ELF-1 (cell line): ENCODE measurements around the gene FCHO2.
"Not testable (repeated sequence)": the region's sequence is repeated elsewhere in the genome, so short reads cannot be mapped to it uniquely, and the experiment has no call there.

Experiments
- DNase-seq: peaks from one replicate; pipeline ENCODE4 v3.0.0-alpha.2; 2016; ENCODE audit warnings: low read depth, low spot score

FCHO2 gene

DNA sequence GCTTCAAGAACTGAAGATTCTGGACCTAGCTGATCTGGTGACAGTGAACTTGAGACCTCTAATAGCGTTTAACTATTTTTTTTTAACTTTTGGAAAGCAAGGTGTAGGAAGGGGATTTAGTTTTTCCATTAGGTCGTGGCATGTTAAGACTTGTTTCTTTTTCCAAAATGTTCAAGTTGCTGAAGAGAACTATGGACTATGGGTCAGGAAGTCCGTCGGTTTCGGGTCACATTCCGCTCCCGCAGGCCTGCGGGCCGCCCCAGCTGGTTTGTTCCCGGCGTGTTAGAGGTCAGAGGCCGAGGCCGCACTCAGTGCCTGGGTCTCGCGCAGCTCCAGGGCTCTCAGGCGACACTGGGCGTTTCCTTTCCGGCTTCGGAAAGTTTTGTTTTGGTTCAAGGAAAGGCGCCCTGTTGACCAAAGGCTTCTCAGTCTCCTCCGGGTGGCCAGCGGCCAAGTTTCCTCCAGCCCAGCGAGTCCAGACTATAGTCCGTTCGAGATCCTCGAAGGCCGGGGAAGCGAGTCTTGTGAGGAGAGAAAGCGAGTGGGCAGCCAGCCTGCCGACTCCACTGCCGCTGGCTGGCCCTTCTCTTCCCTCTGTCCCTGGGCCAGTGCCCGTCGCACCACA lies 586 bp upstream of the FCHO2 start:
- DNase-seq, result peak; percentile 84

DNA sequence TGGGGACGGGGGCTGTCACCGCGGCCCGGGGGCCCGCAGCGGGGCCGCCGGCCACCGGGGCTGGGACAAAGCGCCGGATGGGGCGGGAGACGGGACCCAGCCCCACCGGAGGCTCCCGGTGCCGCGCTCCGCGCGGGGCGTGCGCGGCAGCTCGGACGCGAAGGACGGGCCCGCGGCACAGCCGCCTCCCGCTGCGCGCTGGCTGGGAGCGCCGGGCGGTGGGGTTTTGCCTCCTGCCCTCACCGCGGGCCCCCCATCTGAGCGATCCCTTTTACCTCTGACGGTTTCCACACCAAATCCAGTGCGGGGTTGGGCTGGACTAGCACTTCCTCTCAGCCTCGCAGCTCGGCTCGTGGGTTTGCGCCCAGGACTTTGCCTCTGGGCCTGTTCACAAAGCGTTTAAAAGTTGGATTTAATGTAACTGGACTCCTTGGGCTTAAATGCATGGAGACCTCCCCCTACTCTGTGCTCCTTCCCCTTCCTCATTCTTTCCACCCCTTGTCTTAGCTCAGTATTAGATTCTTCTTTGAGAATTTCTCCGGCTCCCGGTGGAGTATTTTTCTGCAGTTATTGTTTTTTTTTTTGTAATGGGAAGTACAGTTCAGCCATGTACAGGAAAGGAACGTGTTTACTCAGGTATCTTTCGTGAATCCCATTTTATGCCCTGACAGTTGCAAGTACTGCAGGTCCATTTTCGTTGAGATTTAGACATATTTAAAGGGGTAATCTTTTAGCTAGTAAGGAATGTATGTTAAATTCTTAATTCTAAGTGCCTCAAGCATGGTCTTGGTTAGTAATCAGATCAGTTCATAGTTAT lies 691 bp downstream of the FCHO2 start:
- DNase-seq, result peak; percentile 70

DNA sequence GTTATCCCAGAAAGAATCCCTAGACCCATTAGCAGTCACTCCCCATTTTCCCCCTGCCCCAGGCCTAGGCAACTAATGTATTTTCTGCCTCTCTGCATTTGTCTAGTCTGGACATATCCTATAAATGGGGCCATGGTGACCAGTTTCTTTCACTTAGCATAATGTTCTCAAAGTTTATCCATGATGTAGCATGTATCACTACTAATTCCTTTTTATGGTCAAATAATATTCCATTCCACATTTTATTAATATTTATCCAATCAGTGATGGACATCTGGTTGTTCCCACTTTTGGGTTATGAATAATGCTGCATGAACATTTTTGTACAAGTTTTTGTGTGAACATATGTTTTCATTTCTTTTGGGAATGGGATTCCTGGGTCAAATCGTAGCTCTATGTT lies 1.5 kb downstream of the FCHO2 start:
- no peak for DNase-seq

DNA sequence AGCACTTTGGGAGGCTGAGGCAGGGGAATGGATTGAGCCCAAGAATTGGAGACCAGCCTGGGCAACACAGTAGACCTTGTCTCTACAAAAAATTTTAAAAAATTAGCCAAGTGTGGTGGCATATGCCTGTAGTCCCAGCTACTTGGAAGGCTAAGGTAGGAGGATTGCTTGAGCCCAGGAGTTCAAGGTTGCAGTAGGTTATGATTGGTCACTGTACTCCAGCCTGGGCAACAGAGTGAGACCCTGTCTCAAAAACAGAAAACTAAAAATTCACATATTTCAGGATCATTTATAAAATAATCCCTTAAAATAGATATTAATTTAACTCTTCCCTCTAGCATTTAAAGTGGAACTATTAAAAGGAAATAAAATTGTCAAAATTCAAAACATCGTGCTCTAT lies 3.4 kb downstream of the FCHO2 start:
- DNase-seq, result no peak

DNA sequence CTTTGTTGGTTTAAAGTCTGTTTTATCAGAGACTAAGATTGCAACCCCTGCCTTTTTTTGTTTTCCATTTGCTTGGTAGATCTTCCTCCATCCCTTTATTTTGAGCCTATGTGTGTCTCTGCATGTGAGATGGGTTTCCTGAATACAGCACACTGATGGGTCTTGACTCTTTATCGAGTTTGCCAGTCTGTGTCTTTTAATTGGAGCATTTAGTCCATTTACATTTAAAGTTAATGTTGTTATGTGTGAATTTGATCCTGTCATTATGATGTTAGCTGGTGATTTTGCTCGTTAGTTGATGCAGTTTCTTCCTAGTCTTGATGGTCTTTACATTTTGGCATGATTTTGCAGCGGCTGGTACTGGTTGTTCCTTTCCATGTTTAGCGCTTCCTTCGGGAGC lies 18.6 kb downstream of the FCHO2 start:
- DNase-seq, result not testable (repeated sequence)

DNA sequence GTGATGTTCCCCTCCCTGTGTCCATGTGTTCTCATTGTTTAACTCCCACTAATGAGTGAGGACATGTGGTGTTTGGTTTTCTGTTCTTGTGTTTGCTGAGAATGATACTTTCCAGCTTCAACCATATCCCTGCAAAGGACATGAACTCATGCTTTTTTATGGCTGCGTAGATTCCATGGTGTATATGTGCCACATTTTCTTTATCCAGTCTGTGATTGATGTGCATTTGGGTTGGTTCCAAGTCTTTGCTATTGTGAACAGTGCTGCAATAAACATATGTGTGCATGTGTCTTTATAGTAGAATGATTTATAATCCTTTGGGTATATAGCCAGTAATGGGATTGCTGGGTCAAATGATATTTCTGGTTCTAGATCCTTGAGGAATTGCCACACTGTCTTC lies 21.0 kb downstream of the FCHO2 start:
- DNase-seq, result not testable (repeated sequence)

DNA sequence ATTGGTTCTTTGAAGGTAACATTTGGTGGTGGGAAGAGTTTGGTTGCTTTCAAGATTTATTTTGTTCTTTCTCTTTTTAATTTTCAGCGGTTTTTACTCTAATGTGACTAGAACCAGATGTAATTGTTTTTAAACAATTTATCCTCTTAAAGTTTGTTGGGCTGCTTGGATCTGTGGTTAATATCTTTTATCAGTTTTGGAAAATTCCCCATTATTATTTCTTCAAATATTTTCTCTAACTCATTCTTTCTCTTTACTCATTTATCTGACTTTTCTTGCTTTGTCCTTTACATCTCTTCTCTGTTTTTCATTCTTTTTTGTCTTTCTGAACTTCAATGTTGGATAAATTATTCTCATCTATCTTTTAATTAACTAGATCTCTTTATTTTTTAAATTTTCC lies 29.9 kb downstream of the FCHO2 start:
- DNase-seq, result no peak

DNA sequence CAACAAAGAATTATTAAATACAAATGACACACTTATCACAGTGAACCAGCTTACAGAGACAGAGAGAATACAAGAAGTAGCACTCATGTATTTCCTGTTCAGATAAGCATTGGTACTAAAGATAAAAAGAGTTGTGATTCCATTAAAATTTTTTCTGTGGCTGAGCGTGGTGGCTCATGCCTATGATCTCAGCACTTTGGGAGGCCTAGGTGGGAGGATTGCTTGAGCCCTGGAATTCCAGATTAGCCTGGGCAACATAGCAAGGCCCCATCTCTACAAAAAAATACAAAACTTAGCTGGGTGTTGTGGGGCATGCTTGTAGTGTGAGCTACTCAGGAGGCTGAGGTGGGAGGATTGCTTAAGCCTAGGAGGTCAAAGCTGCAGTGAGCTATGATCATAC lies 32.9 kb downstream of the FCHO2 start:
- DNase-seq, result no peak

DNA sequence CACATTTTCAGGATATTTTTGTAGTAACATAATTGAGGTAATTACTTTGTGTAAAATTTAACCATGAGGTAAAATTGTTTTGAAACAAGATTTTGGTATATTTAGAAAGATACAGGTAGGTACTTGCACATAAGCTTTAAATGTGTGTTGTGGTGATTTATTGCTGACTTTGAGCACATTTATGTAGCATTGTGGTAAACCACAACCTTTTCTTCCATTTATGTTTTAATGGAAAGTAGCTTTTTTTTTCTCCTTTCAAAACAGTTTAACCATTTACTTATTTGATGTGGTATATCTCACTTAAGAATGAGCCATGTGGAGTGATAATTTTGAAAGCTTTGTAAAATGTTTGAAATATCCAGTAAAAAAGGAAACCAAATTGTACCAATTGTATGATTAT lies 35.6 kb downstream of the FCHO2 start:
- no peak for DNase-seq

DNA sequence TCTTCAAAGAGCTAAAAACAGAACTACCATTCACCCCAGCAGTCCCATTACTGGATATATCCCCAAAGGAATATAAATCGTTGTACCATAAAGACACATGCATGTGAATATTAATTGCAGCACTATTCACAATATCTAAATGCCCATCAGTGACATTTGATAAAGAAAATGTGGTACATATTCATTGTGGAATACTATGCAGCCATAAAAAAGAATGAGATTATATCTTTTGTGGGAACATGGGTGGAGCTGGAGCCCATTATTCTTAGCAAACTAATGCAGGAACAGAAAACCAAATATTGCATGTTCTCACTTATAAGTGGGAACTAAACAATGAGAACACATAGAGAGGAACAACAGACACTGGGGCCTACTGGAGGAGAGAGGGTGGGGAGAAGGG lies 38.7 kb downstream of the FCHO2 start:
- DNase-seq, result no peak

DNA sequence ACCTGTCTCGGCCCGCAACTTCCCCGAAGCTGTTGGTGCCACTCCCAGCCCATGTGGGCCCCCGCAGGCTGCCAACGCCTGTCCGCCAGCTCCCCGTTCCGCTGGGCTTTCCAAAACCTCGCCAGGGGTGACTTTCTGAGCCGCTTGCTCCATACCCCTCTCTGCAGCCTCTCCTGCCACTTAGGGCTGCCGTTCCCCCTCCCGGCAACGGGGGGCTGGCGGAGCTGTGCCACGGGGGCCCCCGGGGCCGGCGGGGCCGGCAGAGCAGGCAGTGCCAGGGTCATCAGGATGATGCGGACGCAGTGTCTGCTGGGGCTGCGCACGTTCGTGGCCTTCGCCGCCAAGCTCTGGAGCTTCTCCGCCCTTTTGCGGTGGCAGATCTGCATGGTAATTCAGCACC lies 40.8 kb downstream of the FCHO2 start:
- no peak for DNase-seq

DNA sequence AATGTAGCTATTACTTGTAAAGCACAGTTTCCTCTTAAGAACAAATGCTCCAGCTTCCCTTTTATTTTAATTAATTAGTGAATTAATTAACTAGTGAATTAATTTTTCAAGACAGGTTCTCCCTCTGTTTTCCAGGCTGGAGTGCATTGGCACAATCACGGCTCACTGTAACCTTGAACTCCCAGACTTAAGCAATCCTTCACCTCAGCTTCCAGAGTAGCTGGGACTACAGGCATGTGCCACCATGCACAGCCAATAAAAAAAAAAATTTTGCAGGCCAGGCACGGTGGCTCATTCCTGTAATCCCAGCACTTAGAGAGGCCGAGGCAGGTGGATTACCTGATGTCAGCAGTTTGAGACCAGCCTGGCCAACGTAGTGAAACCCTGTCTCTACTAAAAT lies 44.1 kb downstream of the FCHO2 start:
- no peak for DNase-seq

DNA sequence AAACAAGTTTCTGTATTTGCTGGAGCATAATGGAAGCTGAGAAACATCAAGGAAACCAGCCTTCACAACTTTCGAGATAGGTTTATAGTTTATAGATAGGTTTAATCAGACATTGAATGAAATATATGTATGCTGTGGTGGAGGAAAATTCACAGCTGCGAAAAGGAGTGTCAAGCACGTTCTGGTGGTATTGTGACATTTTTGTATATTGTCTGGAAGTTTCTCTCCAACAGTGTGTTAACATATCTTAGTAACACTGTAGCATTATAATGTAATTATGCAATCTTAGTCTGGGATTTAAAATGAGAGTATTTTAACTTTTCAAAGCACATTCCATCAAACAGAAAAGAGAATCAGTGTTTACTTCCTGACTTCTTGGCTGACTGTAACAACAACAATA lies 50.0 kb downstream of the FCHO2 start:
- DNase-seq, result no peak

DNA sequence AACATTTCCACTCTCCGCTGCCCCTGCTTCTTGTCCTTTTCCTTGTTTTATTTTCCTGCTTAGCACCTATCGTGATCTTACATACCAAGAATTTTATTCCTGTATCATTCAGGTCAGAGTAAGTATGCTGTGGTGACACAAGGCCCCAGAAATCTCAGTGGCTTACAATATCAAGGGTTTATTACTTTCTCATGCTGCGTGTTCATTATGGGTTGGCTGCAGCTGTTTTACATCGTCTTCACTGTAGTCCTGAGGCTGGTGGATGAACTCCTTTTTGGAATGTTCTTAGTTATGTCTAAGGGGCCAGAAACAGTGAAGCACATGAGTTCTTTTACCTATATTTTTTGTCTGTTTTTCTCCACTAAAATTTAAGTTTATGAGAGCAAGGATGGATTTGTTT lies 51.2 kb downstream of the FCHO2 start:
- no peak for DNase-seq

DNA sequence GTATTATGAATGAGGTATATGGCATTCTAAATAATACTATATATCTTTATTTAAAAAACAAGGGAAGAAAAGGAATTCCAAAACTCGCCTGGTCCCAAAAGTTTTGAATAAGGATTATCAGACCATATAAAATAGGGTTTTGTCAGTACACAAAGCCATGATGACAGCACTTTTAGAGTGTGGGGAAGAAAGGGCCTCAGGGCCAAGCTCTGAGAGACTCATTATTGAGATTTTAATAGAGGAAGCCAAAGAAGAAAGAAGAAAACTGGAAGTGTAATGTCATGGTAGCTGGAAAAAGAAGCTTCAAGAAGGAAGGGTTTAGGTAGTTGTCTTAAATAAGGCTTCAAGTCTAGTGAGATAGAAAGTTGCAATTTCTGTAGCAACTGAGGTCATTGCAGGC lies 53.0 kb downstream of the FCHO2 start:
- DNase-seq, result no peak

DNA sequence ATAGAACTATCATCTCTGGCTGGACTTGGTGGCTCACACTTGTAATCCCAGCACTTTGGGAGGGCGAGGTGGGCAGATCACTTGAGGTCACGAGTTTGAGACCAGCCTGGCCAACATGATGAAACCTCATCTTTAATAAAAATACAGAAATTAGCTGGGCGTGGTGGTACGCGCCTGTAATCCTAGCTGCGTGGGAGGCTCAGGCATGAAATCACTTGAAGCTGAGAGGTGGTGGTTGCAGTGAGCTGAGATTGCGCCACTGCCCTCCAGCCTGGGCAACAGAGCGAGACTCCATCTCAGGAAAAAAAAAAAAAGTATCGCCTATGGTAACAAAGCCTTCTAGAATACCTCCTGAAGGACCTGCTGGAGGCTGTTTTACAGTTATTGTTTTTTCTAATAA lies 55.8 kb downstream of the FCHO2 start:
- not testable (repeated sequence) for DNase-seq

DNA sequence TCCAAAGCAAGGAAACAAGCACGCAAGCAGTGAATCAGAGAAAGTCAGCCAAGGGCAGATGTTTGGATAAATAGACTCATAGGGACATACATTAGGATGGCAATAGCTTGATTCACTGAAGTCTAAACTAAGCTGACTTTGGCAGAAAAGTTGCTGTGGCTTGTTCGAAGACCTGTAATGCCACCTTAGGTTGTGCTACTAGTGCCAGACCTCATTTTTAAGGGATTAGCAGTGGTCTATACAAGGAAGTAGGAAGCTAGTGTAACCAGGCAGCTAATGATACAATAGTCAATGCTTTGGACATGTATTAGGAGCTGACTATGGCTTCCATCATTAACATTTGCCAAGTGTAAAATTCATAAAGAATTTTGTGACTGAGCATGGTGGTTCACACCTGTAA lies 63.1 kb downstream of the FCHO2 start:
- no peak for DNase-seq

DNA sequence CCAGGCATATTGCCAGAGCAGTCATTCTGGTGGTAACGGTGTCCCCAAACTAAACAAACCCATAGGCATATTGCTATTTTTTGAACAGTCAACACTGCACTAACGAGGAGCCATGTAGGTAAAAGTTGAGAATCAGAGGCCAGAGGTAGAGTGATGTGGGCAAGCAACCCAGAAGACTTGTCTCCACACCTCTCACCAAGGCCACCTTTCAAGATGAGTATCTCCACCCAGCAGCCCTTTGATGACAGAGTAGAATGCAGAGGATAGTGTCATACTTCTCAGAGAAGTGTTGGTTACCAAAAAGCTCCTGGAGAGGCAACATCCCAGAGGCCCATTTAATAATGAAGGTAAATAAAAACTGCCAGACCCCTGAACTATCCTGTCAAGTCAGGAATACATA lies 63.9 kb downstream of the FCHO2 start:
- no peak for DNase-seq

DNA sequence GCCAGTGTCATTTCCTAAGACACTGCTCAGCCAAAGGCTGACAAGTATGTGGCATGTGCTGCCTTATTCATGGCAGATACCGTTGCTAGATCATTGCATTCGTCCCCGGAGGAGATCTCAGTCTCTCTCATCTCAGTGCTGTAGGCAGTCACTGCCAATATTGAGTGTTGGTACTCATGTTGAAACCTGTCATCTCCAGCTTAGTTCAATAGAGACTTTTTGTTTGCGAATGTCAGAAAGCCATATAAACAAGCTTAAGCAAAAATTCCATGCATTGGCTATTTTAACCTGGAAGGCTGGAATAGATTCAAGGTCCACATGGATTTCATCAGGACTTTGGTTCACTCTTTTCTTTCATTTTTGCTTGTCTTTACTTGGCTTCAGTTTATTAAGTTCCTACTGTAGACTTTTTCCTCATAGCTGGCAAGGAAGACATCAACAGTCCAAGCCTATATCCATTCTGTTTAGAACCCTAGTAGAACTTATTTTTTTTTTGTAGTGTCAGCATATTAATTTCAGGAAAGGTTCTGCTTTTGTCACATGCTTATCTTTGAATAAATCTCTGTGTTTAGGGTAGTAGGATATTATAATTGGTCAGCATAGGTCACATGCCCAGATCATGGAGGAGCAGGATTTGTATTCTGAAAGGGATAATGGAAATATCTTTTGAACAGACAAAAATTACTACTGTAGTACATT lies 66.8 kb downstream of the FCHO2 start:
- DNase-seq, result no peak

DNA sequence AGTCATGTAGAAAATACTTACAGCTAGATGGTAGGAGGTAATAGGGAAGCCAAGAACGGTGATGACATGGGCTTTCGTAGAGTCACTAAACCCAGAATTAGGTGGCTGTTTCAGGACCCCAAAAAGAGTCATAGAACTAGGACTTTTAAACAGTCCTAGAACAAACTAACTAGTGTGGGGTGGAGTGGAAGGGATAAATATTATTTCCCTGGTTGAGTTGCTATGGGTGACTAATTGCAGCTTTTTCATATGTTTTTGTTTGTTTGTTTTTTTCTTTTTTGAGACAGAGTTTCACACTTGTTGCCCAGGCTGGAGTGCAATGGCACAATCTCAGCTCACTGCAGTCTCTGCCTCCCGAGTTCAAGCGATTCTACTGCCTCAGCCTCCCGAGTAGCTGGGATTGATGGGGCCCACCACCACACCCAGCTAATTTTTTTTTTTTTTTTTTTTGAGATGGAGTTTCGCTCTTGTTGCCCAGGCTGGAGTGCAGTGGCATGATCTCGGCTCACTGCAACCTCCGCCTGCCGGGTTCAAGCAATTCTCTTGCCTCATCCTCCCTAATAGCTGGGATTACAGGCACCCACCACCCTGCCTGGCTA lies 69.2 kb downstream of the FCHO2 start:
- not testable (repeated sequence) for DNase-seq

DNA sequence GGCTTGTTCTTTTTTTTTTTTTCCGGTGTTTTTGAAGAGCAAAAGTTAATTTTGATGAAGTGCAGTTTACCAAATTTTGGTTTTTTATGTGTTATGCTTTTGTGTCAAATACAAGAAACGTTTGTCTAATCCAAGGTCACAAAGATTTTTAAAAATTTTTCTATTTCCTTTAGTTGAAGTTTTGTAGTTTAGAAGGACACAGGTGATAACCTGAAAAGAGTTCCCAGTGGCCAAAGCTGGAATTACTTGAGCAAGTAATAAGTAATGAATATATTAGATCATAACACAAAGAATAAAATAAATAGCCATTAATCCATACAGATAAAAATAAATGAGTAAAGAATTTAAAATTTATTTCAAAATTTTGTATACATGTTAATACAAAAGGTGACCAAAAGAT lies 71.5 kb downstream of the FCHO2 start:
- no peak for DNase-seq

DNA sequence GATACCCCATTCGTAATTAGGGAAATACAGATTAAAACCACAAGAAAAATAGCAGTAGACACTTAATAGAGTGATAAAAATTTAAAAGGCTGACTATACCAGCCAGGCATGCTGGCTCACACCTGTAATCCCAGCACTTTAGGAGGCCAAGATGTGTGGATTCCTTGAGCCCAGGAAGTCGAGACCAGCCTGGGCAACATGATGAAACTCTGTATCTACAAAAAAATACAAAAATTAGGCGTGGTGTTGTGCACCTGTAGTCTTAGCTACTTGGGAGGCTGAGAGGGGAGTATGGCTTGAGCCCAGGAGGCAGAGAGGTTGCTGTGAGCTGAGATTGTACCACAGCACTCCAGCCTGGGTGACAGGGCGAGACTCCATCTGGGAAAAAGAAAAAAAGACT lies 72.0 kb downstream of the FCHO2 start:
- DNase-seq, result no peak
